Measurements from ENCODE around the gene CREBL2. TPM values are rescaled to one million over a fixed set of nuclear protein-coding genes. Genes with fewer than 3 reads are reported as not detected.

The CREBL2 gene
- total and polyA plus RNA-seq, 2 donors (not counting 1 experiment from before 2014, with no cell fraction given): 6.5 to 22.1 TPM

Other genes starting within 250 kb of the CREBL2 start
- 5.6 and 5.9 TPM in 2 replicates for gene DUSP16, start 49.0 kb upstream of the CREBL2 start, total RNA-seq
- gene DUSP16, start 49.0 kb upstream of the CREBL2 start, polyA plus RNA-seq: 0.35 and 0.37 TPM in 2 replicates
- 0.85 and 0.96 TPM in 2 replicates for gene GPR19, start 84.3 kb downstream of the CREBL2 start, total RNA-seq
- gene GPR19, start 84.3 kb downstream of the CREBL2 start, polyA plus RNA-seq: 0.21 and 0.35 TPM in 2 replicates
- 133 and 149 TPM in 2 replicates for gene CDKN1B, start 105.5 kb downstream of the CREBL2 start, total RNA-seq
- 57.0 and 77.4 TPM in 2 replicates for gene CDKN1B, start 105.5 kb downstream of the CREBL2 start, polyA plus RNA-seq
- gene APOLD1, start 173.8 kb downstream of the CREBL2 start, total RNA-seq: 3.7 and 4.7 TPM in 2 replicates
- 0.63 and 1.5 TPM in 2 replicates for gene APOLD1, start 173.8 kb downstream of the CREBL2 start, polyA plus RNA-seq
- 89.1 and 93.7 TPM in 2 replicates for gene DDX47, start 201.5 kb downstream of the CREBL2 start, total RNA-seq
- gene DDX47, start 201.5 kb downstream of the CREBL2 start, polyA plus RNA-seq: 50.1 and 125 TPM in 2 replicates